ENCODE measurements around the gene RNF114. TPM values are rescaled to one million over a fixed set of nuclear protein-coding genes. Genes with fewer than 3 reads are reported as not detected.

Gene RNF114
- total RNA-seq, 4 donors from 2014 or later, result 73.2 to 102 (median 79.7) TPM

DNA sequence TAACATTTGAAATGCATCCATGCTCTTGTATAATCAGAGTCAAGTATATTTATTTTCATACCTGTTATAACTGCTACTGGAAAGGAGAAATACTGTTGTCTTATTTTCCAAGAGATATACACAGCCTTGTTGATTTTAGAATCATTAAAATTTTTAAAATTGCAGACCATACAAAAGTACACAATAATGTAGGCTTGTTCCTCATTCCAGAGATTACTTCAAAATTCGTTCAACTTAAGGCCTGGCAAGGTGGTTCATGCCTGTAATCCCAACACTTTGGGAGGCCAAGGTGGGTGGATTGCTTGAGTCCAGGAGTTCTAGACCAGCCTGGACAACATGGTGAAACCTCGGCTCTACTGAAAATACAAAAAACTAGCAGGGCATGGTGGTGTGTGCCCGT is 6.1 kb downstream of the RNF114 start:
- H3K27me3 ChIP-seq, result no peaks in the 10 kb centered on the region
- no peak for DNase-seq
- TF ChIP-seq, protein P1, sequence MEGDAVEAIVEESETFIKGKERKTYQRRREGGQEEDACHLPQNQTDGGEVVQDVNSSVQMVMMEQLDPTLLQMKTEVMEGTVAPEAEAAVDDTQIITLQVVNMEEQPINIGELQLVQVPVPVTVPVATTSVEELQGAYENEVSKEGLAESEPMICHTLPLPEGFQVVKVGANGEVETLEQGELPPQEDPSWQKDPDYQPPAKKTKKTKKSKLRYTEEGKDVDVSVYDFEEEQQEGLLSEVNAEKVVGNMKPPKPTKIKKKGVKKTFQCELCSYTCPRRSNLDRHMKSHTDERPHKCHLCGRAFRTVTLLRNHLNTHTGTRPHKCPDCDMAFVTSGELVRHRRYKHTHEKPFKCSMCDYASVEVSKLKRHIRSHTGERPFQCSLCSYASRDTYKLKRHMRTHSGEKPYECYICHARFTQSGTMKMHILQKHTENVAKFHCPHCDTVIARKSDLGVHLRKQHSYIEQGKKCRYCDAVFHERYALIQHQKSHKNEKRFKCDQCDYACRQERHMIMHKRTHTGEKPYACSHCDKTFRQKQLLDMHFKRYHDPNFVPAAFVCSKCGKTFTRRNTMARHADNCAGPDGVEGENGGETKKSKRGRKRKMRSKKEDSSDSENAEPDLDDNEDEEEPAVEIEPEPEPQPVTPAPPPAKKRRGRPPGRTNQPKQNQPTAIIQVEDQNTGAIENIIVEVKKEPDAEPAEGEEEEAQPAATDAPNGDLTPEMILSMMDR (IDR thresholded peaks at IDR 0.05), result no peak
- no peak for TF ChIP-seq POLR2A (IDR thresholded peaks at IDR 0.05)
- WGBS, 2 donors, result 60 to 78% methylated on average over 3 of the region's 3 CpGs
- no peak overlapping the region for H3K27ac ChIP-seq
- intact Hi-C loops (cut with DNase I), result no loop called here
- H3K4me3 ChIP-seq, result no peak overlapping the region
- H3K9me3 ChIP-seq, result no peaks in the 10 kb centered on the region
- peaks cover 17 to 58% (median 22%) of the 10 kb centered on the region in 3 donors for H3K4me1 ChIP-seq
- H3K36me3 ChIP-seq, result peaks cover 7 to 72% (median 26%) of the 10 kb centered on the region in 3 donors

DNA sequence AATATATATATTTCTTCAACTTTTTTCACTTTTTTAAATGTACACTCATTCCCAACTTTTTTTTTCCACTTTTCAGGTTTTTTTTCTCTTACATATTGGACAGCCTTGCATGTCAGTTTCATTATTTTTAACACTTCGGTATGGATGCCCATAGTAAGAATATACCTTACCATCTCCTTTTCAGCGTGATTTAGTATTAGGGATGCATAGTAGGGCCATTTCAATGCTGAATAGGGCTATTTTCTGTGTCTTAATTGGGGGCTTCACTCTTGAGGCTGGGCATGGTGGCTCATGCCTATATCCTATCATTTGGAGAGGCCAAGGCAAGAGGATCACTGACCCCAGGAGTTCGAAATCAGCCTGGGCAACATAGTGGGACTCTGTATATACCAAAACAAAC is 6.7 kb downstream of the RNF114 start:
- 98 to 100% methylated on average over 3 of the region's 3 CpGs for WGBS, 2 donors
- Histone ChIP-seq H3K36me3 (peaks cover 7 to 77% (median 28%) of the 10 kb centered on the region in 3 donors), H3K27ac (no peak overlapping the region), H3K4me1 (peaks cover 12 to 51% (median 15%) of the 10 kb centered on the region in 3 donors), H3K4me3 (no peak overlapping the region), H3K27me3 (no peaks in the 10 kb centered on the region), H3K9me3 (no peaks in the 10 kb centered on the region)
- intact Hi-C loops (cut with DNase I), result no loop called here
- no peak for TF ChIP-seq POLR2A (IDR thresholded peaks at IDR 0.05)
- TF ChIP-seq, protein P1 (IDR thresholded peaks at IDR 0.05), result no peak
- DNase-seq, result no peak

DNA sequence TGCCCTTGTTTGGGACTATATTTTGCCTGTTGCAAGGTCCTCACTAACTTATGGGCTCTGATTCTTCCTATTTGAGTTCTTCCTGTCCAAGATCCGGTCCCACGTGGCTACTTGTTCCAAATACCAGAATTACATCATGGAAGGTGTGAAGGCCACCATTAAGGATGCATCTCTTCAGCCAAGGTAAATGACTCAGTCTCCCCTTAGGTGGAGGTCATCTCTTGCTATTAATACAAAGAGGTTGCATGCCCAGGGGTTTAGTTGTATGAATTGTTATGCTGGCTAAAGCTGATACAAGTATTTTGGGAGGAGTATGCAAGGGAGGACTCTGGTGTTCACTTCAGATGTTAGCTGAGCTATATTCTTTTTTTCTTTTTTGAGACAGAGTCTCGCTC is 9.1 kb downstream of the RNF114 start:
- Histone ChIP-seq H3K27me3 (no peaks in the 10 kb centered on the region), H3K27ac (no peak overlapping the region), H3K9me3 (no peaks in the 10 kb centered on the region), H3K4me1 (peaks cover 0 to 32% (median 4%) of the 10 kb centered on the region in 3 donors), H3K4me3 (no peak overlapping the region), H3K36me3 (peaks cover 16 to 97% (median 45%) of the 10 kb centered on the region in 3 donors)
- no peak for DNase-seq
- WGBS, 2 donors, result 82 to 92% methylated on average over 3 of the region's 3 CpGs
- intact Hi-C loops (cut with DNase I), result no loop called here
- TF ChIP-seq POLR2A (IDR thresholded peaks at IDR 0.05), result no peak
- TF ChIP-seq, protein P1 (IDR thresholded peaks at IDR 0.05), result no peak

DNA sequence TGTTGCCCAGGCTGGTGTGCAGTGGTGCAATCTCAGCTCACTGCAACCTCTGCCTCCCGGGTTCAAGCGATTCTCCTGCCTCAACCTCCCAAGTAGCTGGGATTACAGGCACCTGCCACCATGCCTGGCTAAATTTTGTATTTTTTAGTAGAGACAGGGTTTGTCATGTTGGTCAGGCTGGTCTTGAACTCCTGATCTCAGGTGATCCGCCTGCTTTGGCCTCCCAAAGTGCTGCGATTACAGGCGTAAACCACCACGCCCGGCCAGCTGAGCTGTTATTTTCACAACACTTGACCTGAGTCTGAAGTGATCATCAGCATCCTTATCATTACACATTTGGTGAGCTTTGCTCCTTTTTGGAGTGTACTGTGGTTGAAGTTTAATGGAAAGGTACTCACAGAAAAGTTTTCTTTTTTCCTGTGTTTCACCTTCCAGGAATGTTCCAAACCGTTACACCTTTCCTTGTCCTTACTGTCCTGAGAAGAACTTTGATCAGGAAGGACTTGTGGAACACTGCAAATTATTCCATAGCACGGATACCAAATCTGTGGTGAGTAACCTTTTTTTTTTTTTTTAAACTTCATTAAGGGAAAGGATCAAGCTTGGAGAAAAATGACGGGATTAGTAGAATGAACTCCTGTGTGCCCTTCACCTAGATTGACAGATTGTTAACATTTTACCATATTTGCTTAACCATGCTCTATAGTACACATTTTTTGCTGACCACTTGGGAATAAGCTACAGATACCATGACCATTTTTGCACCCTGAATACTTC is 9.7 kb downstream of the RNF114 start:
- no peaks in the 10 kb centered on the region for H3K9me3 ChIP-seq
- 91 to 94% methylated on average over 9 to 10 of the region's 10 CpGs for WGBS, 2 donors
- no peaks in the 10 kb centered on the region for H3K27me3 ChIP-seq
- H3K4me1 ChIP-seq, result peaks cover 0 to 32% (median 7%) of the 10 kb centered on the region in 3 donors
- no peak for DNase-seq
- peaks cover 21 to 97% (median 51%) of the 10 kb centered on the region in 3 donors for H3K36me3 ChIP-seq
- H3K27ac ChIP-seq, result no peak overlapping the region
- TF ChIP-seq, protein P1 (IDR thresholded peaks at IDR 0.05), result no peak
- no peak for TF ChIP-seq POLR2A (IDR thresholded peaks at IDR 0.05)
- intact Hi-C loops (cut with DNase I), result no loop called here
- H3K4me3 ChIP-seq, result no peak overlapping the region

DNA sequence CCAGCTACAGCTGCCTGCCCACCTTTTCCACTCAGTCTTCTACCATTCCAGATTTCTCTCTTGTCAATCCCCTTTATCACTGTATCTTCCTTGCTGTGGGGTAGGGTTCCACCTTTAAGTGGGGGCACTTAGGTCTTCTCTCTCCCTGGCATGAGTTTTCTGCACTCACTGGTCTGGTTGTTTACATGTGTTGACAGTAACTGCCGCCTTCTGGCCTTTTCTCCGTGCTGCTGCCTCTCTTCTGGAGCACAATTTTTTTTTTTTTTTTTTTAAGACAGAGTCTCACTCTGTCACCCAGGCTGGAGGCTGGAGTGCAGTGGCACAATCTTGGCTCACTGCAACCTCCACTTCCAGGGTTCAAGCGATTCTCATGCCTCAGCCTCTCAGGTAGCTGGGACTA is 12.0 kb downstream of the RNF114 start:
- peaks cover 27 to 97% (median 71%) of the 10 kb centered on the region in 3 donors for H3K36me3 ChIP-seq
- no peaks in the 10 kb centered on the region for H3K27me3 ChIP-seq
- H3K4me1 ChIP-seq, result peaks cover 0 to 22% (median 11%) of the 10 kb centered on the region in 3 donors
- DNase-seq, result no peak
- H3K4me3 ChIP-seq, result no peak overlapping the region
- 88 to 89% methylated on average over 1 to 3 of the region's 3 CpGs for WGBS, 2 donors
- no peak overlapping the region for H3K27ac ChIP-seq
- no peaks in the 10 kb centered on the region for H3K9me3 ChIP-seq
- TF ChIP-seq, protein P1 (IDR thresholded peaks at IDR 0.05), result no peak
- TF ChIP-seq POLR2A (IDR thresholded peaks at IDR 0.05), result no peak
- intact Hi-C loops (cut with DNase I), result no loop called here

Measured in esophagus squamous epithelium (tissue), 5 donors.